Stromal cell of bone marrow (primary cell): ENCODE measurements around the gene APOM.

Experiments used
- DNase-seq: peaks from one replicate; pipeline ENCODE4 v3.0.0-alpha.2; 2012; ENCODE audit warnings: low read depth

Gene APOM

GRCh38 chr6:31658158-31658688, 2.5 kb downstream of the APOM start:
- DNase-seq: no peak

GRCh38 chr6:31658983-31659648, 3.4 kb downstream of the APOM start:
- no peak for DNase-seq

GRCh38 chr6:31659649-31660380, 4.1 kb downstream of the APOM start:
- DNase-seq: no peak

- peak; percentile 59 for DNase-seq
Measured at GRCh38 chr6:31660381-31661261, 4.9 kb downstream of the APOM start, which contains the start of gene C6orf47. TSS of gene C6orf47 (minus strand) at chr6:31660778. CDS start at chr6:31659947, 831 bp downstream.

- DNase-seq: no peak
Measured at GRCh38 chr6:31661262-31662123, 5.8 kb downstream of the APOM start.

- DNase-seq: no peak
Measured at GRCh38 chr6:31662124-31662723, 6.5 kb downstream of the APOM start.

- no peak for DNase-seq
Measured at GRCh38 chr6:31663126-31663960, 7.6 kb downstream of the APOM start.

GRCh38 chr6:31663961-31664789, 8.5 kb downstream of the APOM start:
- DNase-seq: peak; percentile 55

- DNase-seq: peak; percentile 90
Measured at GRCh38 chr6:31664790-31665500, 9.3 kb downstream of the APOM start, which contains the start of gene GPANK1. TSS of gene GPANK1 (minus strand) at chr6:31664997. CDS start at chr6:31664478, 519 bp downstream.

- peak; percentile 96 for DNase-seq
Measured at GRCh38 chr6:31665501-31666336, 10.0 kb downstream of the APOM start, which contains the start of gene CSNK2B. TSS of gene CSNK2B (plus strand) at chr6:31666080. CDS start at chr6:31666832, 752 bp downstream.

GRCh38 chr6:31666337-31666965, 10.8 kb downstream of the APOM start:
- no peak for DNase-seq

GRCh38 chr6:31669676-31670075, 14.0 kb downstream of the APOM start, which contains the start of gene LY6G5B:
TSS of gene LY6G5B (plus strand) at chr6:31669976. CDS start at chr6:31670951, 975 bp downstream.
- DNase-seq: no peak

- no peak for DNase-seq
Measured at GRCh38 chr6:31676322-31676903, 20.7 kb downstream of the APOM start.

- DNase-seq: no peak
Measured at GRCh38 chr6:31676904-31677303, 21.2 kb downstream of the APOM start.

GRCh38 chr6:31677955-31678354, 22.3 kb downstream of the APOM start:
- DNase-seq: no peak
